Amygdala (tissue), 56 donors: Measurements from ENCODE around the gene DCT.
A peak's percentile ranks its signal among the peaks of the same experiment; 100 is the strongest.
"Not testable (repeated sequence)": the region's sequence is repeated elsewhere in the genome, so short reads cannot be mapped to it uniquely, and the experiment has no call there.

Source experiments
- DNase-seq, 56 donors: peaks; one replicate each; lab custom pipeline; 2025; lab: John Stamatoyannopoulos, UW

The DCT gene

GRCh38 chr13:94479616-94480015, at the start of gene DCT:
DCT (minus strand) TSS chr13:94479682; CDS start chr13:94479255, 427 bp downstream.
- DNase-seq, result peak in 1 of 56 donors; percentile 19

- DNase-seq, result not testable (repeated sequence)
These were observed 47.5 kb upstream of the DCT start for GRCh38 chr13:94526956-94527355.

- DNase-seq, result no peak
These were observed 46.3 kb upstream of the DCT start for GRCh38 chr13:94525781-94526180.

GRCh38 chr13:94524407-94524806, 44.9 kb upstream of the DCT start:
- DNase-seq, result no peak

GRCh38 chr13:94520001-94520400, 40.5 kb upstream of the DCT start:
- DNase-seq, result no peak

- DNase-seq, result no peak
These were observed 37.0 kb upstream of the DCT start for GRCh38 chr13:94516456-94516855.

GRCh38 chr13:94515911-94516310, 36.4 kb upstream of the DCT start:
- DNase-seq, result no peak

- no peak for DNase-seq
These were observed 35.9 kb upstream of the DCT start for GRCh38 chr13:94515374-94515773.

GRCh38 chr13:94513026-94513425, 33.5 kb upstream of the DCT start:
- no peak for DNase-seq

- no peak for DNase-seq
These were observed 26.2 kb upstream of the DCT start for GRCh38 chr13:94505730-94506129.

- no peak for DNase-seq
These were observed 24.4 kb upstream of the DCT start for GRCh38 chr13:94503851-94504250.

GRCh38 chr13:94498831-94499230, 19.3 kb upstream of the DCT start:
- DNase-seq, result not testable (repeated sequence)

- DNase-seq, result peak in 1 of 56 donors; percentile 6
These were observed 16.3 kb upstream of the DCT start for GRCh38 chr13:94495806-94496205.

- DNase-seq, result no peak
These were observed 14.5 kb upstream of the DCT start for GRCh38 chr13:94494026-94494425.

- no peak for DNase-seq
These were observed 7.6 kb upstream of the DCT start for GRCh38 chr13:94487043-94487442.

GRCh38 chr13:94483970-94484369, 4.5 kb upstream of the DCT start:
- no peak for DNase-seq

GRCh38 chr13:94481941-94482340, 2.5 kb upstream of the DCT start:
- no peak for DNase-seq

GRCh38 chr13:94480672-94481145, 1.2 kb upstream of the DCT start:
- DNase-seq, result no peak

GRCh38 chr13:94478913-94479312, 569 bp downstream of the DCT start:
- DNase-seq, result no peak

GRCh38 chr13:94470126-94470525, 9.4 kb downstream of the DCT start:
- DNase-seq, result no peak

GRCh38 chr13:94464771-94465170, 14.7 kb downstream of the DCT start:
- DNase-seq, result no peak

GRCh38 chr13:94462670-94463069, 16.8 kb downstream of the DCT start:
- DNase-seq, result no peak

- no peak for DNase-seq
These were observed 20.4 kb downstream of the DCT start for GRCh38 chr13:94459116-94459515.
